Measurements from ENCODE around the gene CFAP97D2. TPM values are rescaled to one million over a fixed set of nuclear protein-coding genes. Genes with fewer than 3 reads are reported as not detected.

CFAP97D2 gene
- total RNA-seq, 1 donor from 2014 or later = not detected

GRCh38 chr13:114235697-114236096 lies 56.6 kb downstream of the CFAP97D2 start:
- FAIRE-seq (no peak), DNase-seq (ENCODE audit: low read depth) (peak; percentile 22)
- H3K4me3 ChIP-seq (ENCODE audit: low read depth, low read length) = peak overlapping the region; percentile 86
- no peak for TF ChIP-seq CTCF (IDR thresholded peaks at IDR 0.05; ENCODE audit: insufficient read depth, low read length, severe bottlenecking)
- peaks cover 12% of the 10 kb centered on the region for H3K36me3 ChIP-seq (ENCODE audit: control insufficient read depth, insufficient read depth, low read length)
- no peaks in the 10 kb centered on the region for H3K27me3 ChIP-seq (ENCODE audit: control insufficient read depth, insufficient read depth, low read length)

GRCh38 chr13:114236227-114236626 lies 57.2 kb downstream of the CFAP97D2 start:
- DNase-seq (ENCODE audit: low read depth) (no peak), FAIRE-seq (no peak)
- Histone ChIP-seq H3K27me3 (ENCODE audit: control insufficient read depth, insufficient read depth, low read length) (no peaks in the 10 kb centered on the region), H3K4me3 (ENCODE audit: low read depth, low read length) (peak overlapping the region; percentile 86), H3K36me3 (ENCODE audit: control insufficient read depth, insufficient read depth, low read length) (peaks cover 15% of the 10 kb centered on the region)
- no peak for TF ChIP-seq CTCF (IDR thresholded peaks at IDR 0.05; ENCODE audit: insufficient read depth, low read length, severe bottlenecking)

GRCh38 chr13:114237415-114238112 lies 58.5 kb downstream of the CFAP97D2 start:
- H3K27me3 ChIP-seq (ENCODE audit: control insufficient read depth, insufficient read depth, low read length) = no peaks in the 10 kb centered on the region
- no peak for FAIRE-seq
- H3K4me3 ChIP-seq (ENCODE audit: low read depth, low read length) = no peak overlapping the region
- H3K36me3 ChIP-seq (ENCODE audit: control insufficient read depth, insufficient read depth, low read length) = peaks cover 19% of the 10 kb centered on the region
- TF ChIP-seq CTCF (IDR thresholded peaks at IDR 0.05; ENCODE audit: insufficient read depth, low read length, severe bottlenecking) = no peak
- no peak for DNase-seq (ENCODE audit: low read depth)

- H3K36me3 ChIP-seq (ENCODE audit: control insufficient read depth, insufficient read depth, low read length) = peaks cover 24% of the 10 kb centered on the region
- FAIRE-seq (no peak), DNase-seq (ENCODE audit: low read depth) (no peak)
- no peak for TF ChIP-seq CTCF (IDR thresholded peaks at IDR 0.05; ENCODE audit: insufficient read depth, low read length, severe bottlenecking)
- H3K27me3 ChIP-seq (ENCODE audit: control insufficient read depth, insufficient read depth, low read length) = no peaks in the 10 kb centered on the region
- H3K4me3 ChIP-seq (ENCODE audit: low read depth, low read length) = no peak overlapping the region
Measured at GRCh38 chr13:114241918-114242317, 62.9 kb downstream of the CFAP97D2 start.

- FAIRE-seq (no peak), DNase-seq (ENCODE audit: low read depth) (no peak)
- Histone ChIP-seq H3K36me3 (ENCODE audit: control insufficient read depth, insufficient read depth, low read length) (peaks cover 19% of the 10 kb centered on the region), H3K4me3 (ENCODE audit: low read depth, low read length) (no peak overlapping the region), H3K27me3 (ENCODE audit: control insufficient read depth, insufficient read depth, low read length) (no peaks in the 10 kb centered on the region)
- no peak for TF ChIP-seq CTCF (IDR thresholded peaks at IDR 0.05; ENCODE audit: insufficient read depth, low read length, severe bottlenecking)
Measured at GRCh38 chr13:114243971-114244370, 64.9 kb downstream of the CFAP97D2 start.

- Histone ChIP-seq H3K4me3 (ENCODE audit: low read depth, low read length) (no peak overlapping the region), H3K27me3 (ENCODE audit: control insufficient read depth, insufficient read depth, low read length) (no peaks in the 10 kb centered on the region), H3K36me3 (ENCODE audit: control insufficient read depth, insufficient read depth, low read length) (peaks cover 18% of the 10 kb centered on the region)
- TF ChIP-seq CTCF (IDR thresholded peaks at IDR 0.05; ENCODE audit: insufficient read depth, low read length, severe bottlenecking) = no peak
- DNase-seq (ENCODE audit: low read depth) (no peak), FAIRE-seq (no peak)
Measured at GRCh38 chr13:114244637-114245036, 65.6 kb downstream of the CFAP97D2 start.
